ENCODE data around the gene REC8. TPM values are rescaled to one million over a fixed set of nuclear protein-coding genes. Genes with fewer than 3 reads are reported as not detected.
A peak's percentile ranks its signal among the peaks of the same experiment; 100 is the strongest.

REC8 gene
- total and polyA plus RNA-seq, 10 of the 15 experiments (the other 5 are each of a cell fraction or from before 2014, with no cell fraction given) = 4.2 to 76.9 (median 29.1) TPM

- no peak for FAIRE-seq
- CTCF ChIA-PET = interaction anchor here (1.1 to 8.2 kb wide), 4 partner anchors 9 to 92 kb away, joined by 3 to 63 read pairs (median 6); partner anchors contain the start of gene IRF9
- WGBS (ENCODE audit: insufficient coverage, insufficient replicate concordance, low lambda C conversion rate, missing lambda C conversion rate) = 96% methylated on average over 3 of the region's 3 CpGs
- Histone ChIP-seq H3K27me3 (replicated peaks in 1 of 2; ENCODE audit: control insufficient read depth in 2 of 2, insufficient read depth in 2 of 2, low read length in 1 of 2) (no peaks in the 10 kb centered on the region), H3K4me1 (ENCODE audit: control insufficient read depth, insufficient read depth, low read length) (peaks cover 4% of the 10 kb centered on the region; the same call in 1 of the 2 replicates), H3K9ac (ENCODE audit: control insufficient read depth, insufficient read depth, low read length) (no peak overlapping the region), H3K79me2 (ENCODE audit: control insufficient read depth, insufficient read depth, low read length) (peaks cover 49% of the 10 kb centered on the region), H3K4me2 (ENCODE audit: control insufficient read depth, insufficient read depth) (peak overlapping the region; percentile 23; the same call in 1 of the 2 replicates), H3K9me3 (replicated peaks; ENCODE audit: control insufficient read depth, insufficient read depth, low read length) (no peaks in the 10 kb centered on the region; the same call in 2 of the 3 replicates), H3K4me3 (peak overlapping the region; percentile 82; the same call in 1 of the 2 replicates), H3K36me3 (ENCODE audit: control insufficient read depth in 2 of 2, insufficient read depth in 2 of 2, low read length in 1 of 2) (peaks cover 18 to 24% of the 10 kb centered on the region in 2 experiments; a peak in 3 of 4 replicates), H2AFZ (ENCODE audit: control insufficient read depth, low read depth, low read length) (no peak overlapping the region), H4K20me1 (ENCODE audit: control insufficient read depth, insufficient read depth) (no peaks in the 10 kb centered on the region), H3K27ac (ENCODE audit: control insufficient read depth, insufficient read depth) (no peak overlapping the region)
- POLR2A ChIA-PET = interaction anchor here (0.6 to 5.8 kb wide), 7 partner anchors 8 to 1087 kb away, joined by 3 to 99 read pairs (median 21); partner anchors contain the start of genes DCAF11, EMC9, IRF9 and NRL
- intact Hi-C loops (cut with micrococcal nuclease; ENCODE audit: unreplicated experiment) (loop anchor here (5.0 kb wide), 1 partner anchor 148 kb away; the partner anchor contains the start of genes DHRS1 and NOP9), in situ Hi-C loops (cut with MboI) (no loop called here)
- BruUV-seq (replicated peaks) = no TSS peak
- ATAC-seq = no peak
- TF ChIP-seq POLR2AphosphoS5 (IDR thresholded peaks at IDR 0.05; ENCODE audit: low read length) = peak; percentile 32; the same call in 1 of the 2 replicates
- no peak for TF ChIP-seq TCF12 (IDR thresholded peaks at IDR 0.05; ENCODE audit: low read depth, low read length)
- RAD21 ChIA-PET (ENCODE audit: unreplicated experiment) = interaction anchor here (0.8 to 3.8 kb wide), 4 partner anchors 12 to 35 kb away, joined by 3 to 37 read pairs (median 3); partner anchors contain the start of genes DCAF11, IRF9, NRL and PSME1
- no peak for DNase-seq (ENCODE audit: low read depth, low spot score)
- SMC1A ChIA-PET (ENCODE audit: uncharacterized antibody, unreplicated experiment) = interaction anchor here (1.0 to 4.8 kb wide), 7 partner anchors 12 to 63 kb away, joined by 3 to 54 read pairs (median 7); partner anchors contain the start of genes DCAF11, IRF9 and NRL
These were observed 22.4 kb upstream of the REC8 start for GRCh38 chr14:24149302-24149969.

GRCh38 chr14:24150061-24150460, 21.8 kb upstream of the REC8 start:
- Histone ChIP-seq H3K27me3 (replicated peaks in 1 of 2; ENCODE audit: control insufficient read depth in 2 of 2, insufficient read depth in 2 of 2, low read length in 1 of 2) (no peaks in the 10 kb centered on the region), H3K4me3 (no peak overlapping the region), H3K9ac (ENCODE audit: control insufficient read depth, insufficient read depth, low read length) (no peak overlapping the region), H3K79me2 (ENCODE audit: control insufficient read depth, insufficient read depth, low read length) (peaks cover 43% of the 10 kb centered on the region), H2AFZ (ENCODE audit: control insufficient read depth, low read depth, low read length) (no peak overlapping the region), H4K20me1 (ENCODE audit: control insufficient read depth, insufficient read depth) (no peaks in the 10 kb centered on the region), H3K4me1 (ENCODE audit: control insufficient read depth, insufficient read depth, low read length) (no peaks in the 10 kb centered on the region), H3K27ac (ENCODE audit: control insufficient read depth, insufficient read depth) (no peak overlapping the region), H3K36me3 (ENCODE audit: control insufficient read depth in 2 of 2, insufficient read depth in 2 of 2, low read length in 1 of 2) (peaks cover 20 to 25% of the 10 kb centered on the region in 2 experiments; a peak in 3 of 4 replicates), H3K4me2 (ENCODE audit: control insufficient read depth, insufficient read depth) (no peak overlapping the region), H3K9me3 (replicated peaks; ENCODE audit: control insufficient read depth, insufficient read depth, low read length) (no peaks in the 10 kb centered on the region; the same call in 2 of the 3 replicates)
- CTCF ChIA-PET = interaction anchor here (1.1 to 8.2 kb wide), 3 partner anchors 10 to 42 kb away, joined by 3 to 63 read pairs (median 6); partner anchors contain the start of gene IRF9
- in situ Hi-C loops (cut with MboI) (no loop called here), intact Hi-C loops (cut with micrococcal nuclease; ENCODE audit: unreplicated experiment) (no loop called here)
- DNase-seq (ENCODE audit: low read depth, low spot score) = no peak
- SMC1A ChIA-PET (ENCODE audit: uncharacterized antibody, unreplicated experiment) = interaction anchor here (1.0 to 3.6 kb wide), 4 partner anchors 11 to 62 kb away, joined by 3 to 22 read pairs (median 5); partner anchors contain the start of genes DCAF11, IRF9 and NRL
- FAIRE-seq = no peak
- no TSS peak for BruUV-seq (replicated peaks)
- TF ChIP-seq, protein P1, sequence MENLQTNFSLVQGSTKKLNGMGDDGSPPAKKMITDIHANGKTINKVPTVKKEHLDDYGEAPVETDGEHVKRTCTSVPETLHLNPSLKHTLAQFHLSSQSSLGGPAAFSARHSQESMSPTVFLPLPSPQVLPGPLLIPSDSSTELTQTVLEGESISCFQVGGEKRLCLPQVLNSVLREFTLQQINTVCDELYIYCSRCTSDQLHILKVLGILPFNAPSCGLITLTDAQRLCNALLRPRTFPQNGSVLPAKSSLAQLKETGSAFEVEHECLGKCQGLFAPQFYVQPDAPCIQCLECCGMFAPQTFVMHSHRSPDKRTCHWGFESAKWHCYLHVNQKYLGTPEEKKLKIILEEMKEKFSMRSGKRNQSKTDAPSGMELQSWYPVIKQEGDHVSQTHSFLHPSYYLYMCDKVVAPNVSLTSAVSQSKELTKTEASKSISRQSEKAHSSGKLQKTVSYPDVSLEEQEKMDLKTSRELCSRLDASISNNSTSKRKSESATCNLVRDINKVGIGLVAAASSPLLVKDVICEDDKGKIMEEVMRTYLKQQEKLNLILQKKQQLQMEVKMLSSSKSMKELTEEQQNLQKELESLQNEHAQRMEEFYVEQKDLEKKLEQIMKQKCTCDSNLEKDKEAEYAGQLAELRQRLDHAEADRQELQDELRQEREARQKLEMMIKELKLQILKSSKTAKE (IDR thresholded peaks at IDR 0.05; ENCODE audit: low read depth, poor library complexity, severe bottlenecking) = no peak
- TF ChIP-seq POLR2AphosphoS5 (IDR thresholded peaks at IDR 0.05; ENCODE audit: low read length) = peak; percentile 0; the same call in 1 of the 2 replicates
- POLR2A ChIA-PET = interaction anchor here (0.5 to 5.8 kb wide), 8 partner anchors 9 to 1088 kb away, joined by 3 to 84 read pairs (median 4); partner anchors contain the start of genes DCAF11, EMC9, IRF9 and NRL
- ATAC-seq = no peak
- RAD21 ChIA-PET (ENCODE audit: unreplicated experiment) = interaction anchor here (0.8 to 1.4 kb wide), 3 partner anchors 12 to 35 kb away, joined by 3 read pairs; partner anchors contain the start of genes DCAF11, IRF9, NRL and PSME1
- WGBS (ENCODE audit: insufficient coverage, insufficient replicate concordance, low lambda C conversion rate, missing lambda C conversion rate) = 99% methylated on average over 9 of the region's 9 CpGs
